Activated CD8-positive, alpha-beta T cell treated with anti-CD3 and anti-CD28 coated beads for 36 hours (primary cell): Measurements from ENCODE around the gene ZNF609. TPM values are rescaled to one million over a fixed set of nuclear protein-coding genes. Genes with fewer than 3 reads are reported as not detected.

ENCODE experiments used
- ATAC-seq: fragments of 200-7000 bp; cut with Tn5 transposase; one replicate; pipeline ENCODE4 v1.10.0; 2021; ENCODE audit warnings: mild to moderate bottlenecking, moderate library complexity
- CTCF ChIA-PET: fragments of 350-600 bp; sonication (Branson Sonifier 250); formaldehyde crosslinking; loops from one replicate; lab custom pipeline; 2021; ENCODE audit warnings: antibody characterized with exemption; lab: Charles Lee
- POLR2A ChIA-PET: fragments of 350-600 bp; sonication (Branson Sonifier 250); formaldehyde crosslinking; loops from one replicate; lab custom pipeline; 2021; ENCODE audit warnings: antibody characterized with exemption; lab: Charles Lee
- DNase-seq: peaks from one replicate; pipeline ENCODE4 v3.0.0-alpha.2; 2020
- H3K27ac Mint-ChIP-seq: one replicate; pipeline ENCODE4 v1.8.0; 2021; ENCODE audit warnings: mild to moderate bottlenecking, mixed read lengths
- H3K27me3 Mint-ChIP-seq: one replicate; pipeline ENCODE4 v1.8.0; 2021; ENCODE audit warnings: mixed read lengths
- H3K36me3 Mint-ChIP-seq: one replicate; pipeline ENCODE4 v1.8.0; 2021; ENCODE audit warnings: low read depth, mixed read lengths
- H3K4me1 Mint-ChIP-seq: one replicate; pipeline ENCODE4 v1.8.0; 2021; ENCODE audit warnings: low read depth, mixed read lengths
- H3K4me3 Mint-ChIP-seq: one replicate; pipeline ENCODE4 v1.8.0; 2021; ENCODE audit warnings: mild to moderate bottlenecking, moderate library complexity, mixed read lengths
- H3K9me3 Mint-ChIP-seq: one replicate; pipeline ENCODE4 v1.8.0; 2021; ENCODE audit warnings: mixed read lengths
- CTCF ChIP-seq: fragments of 200-600 bp; IDR thresholded peaks from one replicate; pipeline ENCODE4 v1.8.0; 2022; ENCODE audit warnings: antibody characterized with exemption, mild to moderate bottlenecking
- intact Hi-C: fragments of 100-400 bp; cut with micrococcal nuclease; formaldehyde crosslinking; loops from one replicate; pipeline ENCODE4 v1.10.0; 2022
- total RNA-seq, 2 experiments: library from RNA; stranded (reverse); gene quantifications; one replicate each; pipeline ENCODE4 v1.2.3, GENCODE V29; 2021

Gene ZNF609
- total RNA-seq, 2 experiments from 2014 or later: 37.2 to 39.6 TPM

- peaks cover 17% of the 10 kb centered on the region for H3K4me1 Mint-ChIP-seq
- no peak for ATAC-seq
- ChIA-PET CTCF (interaction anchor here (0.6 to 14.3 kb wide), 10 partner anchors 9 to 39 kb away, joined by 3 to 249 read pairs (median 4); no protein-coding TSS in a partner anchor), POLR2A (interaction anchor here (0.6 to 1.5 kb wide), 2 partner anchors 37 to 569 kb away, joined by 3 to 4 read pairs; no protein-coding TSS in a partner anchor)
- peaks cover 21% of the 10 kb centered on the region for H3K36me3 Mint-ChIP-seq
- H3K9me3 Mint-ChIP-seq: no peaks in the 10 kb centered on the region
- H3K27me3 Mint-ChIP-seq: no peaks in the 10 kb centered on the region
- TF ChIP-seq CTCF: no peak
- DNase-seq: no peak
- no peak overlapping the region for H3K4me3 Mint-ChIP-seq
- intact Hi-C loops: no loop called here
- peak overlapping the region; percentile 58 for H3K27ac Mint-ChIP-seq
Observed at GRCh38 chr15:64690578-64691296, 230.4 kb downstream of the ZNF609 start.

GRCh38 chr15:64691896-64692565, 231.7 kb downstream of the ZNF609 start:
- intact Hi-C loops: no loop called here
- CTCF ChIA-PET: interaction anchor here (2.3 to 14.3 kb wide), 2 partner anchors 25 to 37 kb away, joined by 14 to 249 read pairs; no protein-coding TSS in a partner anchor
- Mint-ChIP-seq H3K4me1 (peaks cover 15% of the 10 kb centered on the region), H3K9me3 (no peaks in the 10 kb centered on the region), H3K27ac (no peak overlapping the region), H3K36me3 (peaks cover 21% of the 10 kb centered on the region), H3K4me3 (no peak overlapping the region), H3K27me3 (no peaks in the 10 kb centered on the region)
- no peak for ATAC-seq
- POLR2A ChIA-PET: interaction anchor here (1.1 kb wide), 1 partner anchor 14 kb away, joined by 3 read pairs; no protein-coding TSS in a partner anchor
- TF ChIP-seq CTCF: no peak
- DNase-seq: no peak

- H3K4me3 Mint-ChIP-seq: no peak overlapping the region
- POLR2A ChIA-PET: interaction anchor here (1.0 kb wide), 1 partner anchor 338 kb away, joined by 3 read pairs; no protein-coding TSS in a partner anchor
- peak overlapping the region; percentile 13 for H3K27ac Mint-ChIP-seq
- DNase-seq: no peak
- H3K36me3 Mint-ChIP-seq: peaks cover 18% of the 10 kb centered on the region
- intact Hi-C loops: no loop called here
- H3K9me3 Mint-ChIP-seq: no peaks in the 10 kb centered on the region
- no peak for TF ChIP-seq CTCF
- CTCF ChIA-PET: interaction anchor here (3.2 kb wide), 1 partner anchor 12 kb away, joined by 11 read pairs; no protein-coding TSS in a partner anchor
- no peaks in the 10 kb centered on the region for H3K27me3 Mint-ChIP-seq
- peaks cover 23% of the 10 kb centered on the region for H3K4me1 Mint-ChIP-seq
- ATAC-seq: no peak
Observed at GRCh38 chr15:64693134-64693533, 232.8 kb downstream of the ZNF609 start.

- Mint-ChIP-seq H3K27ac (peak overlapping the region; percentile 7), H3K4me1 (peaks cover 40% of the 10 kb centered on the region), H3K27me3 (no peaks in the 10 kb centered on the region), H3K4me3 (no peak overlapping the region), H3K36me3 (peaks cover 10% of the 10 kb centered on the region), H3K9me3 (no peaks in the 10 kb centered on the region)
- no peak for TF ChIP-seq CTCF
- intact Hi-C loops: no loop called here
- ChIA-PET CTCF (interaction anchor here (1.0 to 8.6 kb wide), 6 partner anchors 8 to 35 kb away, joined by 3 to 81 read pairs (median 8); no protein-coding TSS in a partner anchor), POLR2A (interaction anchor here (0.9 to 1.2 kb wide), 2 partner anchors 23 to 25 kb away, joined by 3 to 5 read pairs; no protein-coding TSS in a partner anchor)
- ATAC-seq (no peak), DNase-seq (no peak)
Observed at GRCh38 chr15:64694816-64695215, 234.4 kb downstream of the ZNF609 start.
